Suprapubic skin (tissue), 4 donors: ENCODE data around the gene ASB10. TPM values are rescaled to one million over a fixed set of nuclear protein-coding genes. Genes with fewer than 3 reads are reported as not detected.

Source experiments
- DNase-seq, 2 donors: peaks; one replicate each; pipeline ENCODE4 v3.0.0-alpha.2; 2019; ENCODE audit warnings: low spot score in 2 of 2
- H3K27ac ChIP-seq: fragments of 200-600 bp; sonication (generic); one replicate; pipeline ENCODE4 v1.5.1; 2019
- H3K27me3 ChIP-seq: fragments of 200-600 bp; sonication (generic); one replicate; pipeline ENCODE4 v1.5.1; 2019
- H3K36me3 ChIP-seq: fragments of 200-600 bp; sonication (generic); one replicate; pipeline ENCODE4 v1.5.1; 2019
- H3K4me1 ChIP-seq: fragments of 200-600 bp; sonication (generic); one replicate; pipeline ENCODE4 v1.5.1; 2019
- H3K4me3 ChIP-seq: fragments of 200-600 bp; sonication (generic); one replicate; pipeline ENCODE4 v1.5.1; 2019; ENCODE audit warnings: mild to moderate bottlenecking
- H3K9me3 ChIP-seq: fragments of 200-600 bp; sonication (generic); one replicate; pipeline ENCODE4 v1.5.1; 2019
- CTCF ChIP-seq, 2 donors: fragments of 200-600 bp in 1 of 2; fragments of 450-650 bp in 1 of 2; sonication (generic) in 1 of 2; IDR thresholded peaks; one replicate each; pipeline ENCODE4 v1.5.1; 2016 to 2019; ENCODE audit warnings: antibody characterized with exemption in 2 of 2, mild to moderate bottlenecking in 1 of 2, moderate library complexity in 1 of 2
- EP300 ChIP-seq: sonication (generic); formaldehyde crosslinking; IDR thresholded peaks from one replicate; pipeline ENCODE4 v1.6.1; 2017; ENCODE audit warnings: antibody characterized with exemption
- POLR2A ChIP-seq, 2 donors: fragments of 450-650 bp; IDR thresholded peaks; one replicate each; pipeline ENCODE4 v1.6.1; 2017; ENCODE audit warnings: antibody characterized with exemption in 2 of 2, mild to moderate bottlenecking in 2 of 2, moderate library complexity in 2 of 2
- POLR2AphosphoS5 ChIP-seq, 3 donors: sonication (generic); formaldehyde crosslinking; IDR thresholded peaks; one replicate each; pipeline ENCODE4 v1.6.1; 2017; ENCODE audit warnings: antibody characterized with exemption in 3 of 3
- WGBS: methylation state at CpG from one replicate; pipeline ENCODE4 v1.1.5; 2018; 5-methylcytosine and 5-hydroxymethylcytosine counted together
- total RNA-seq, 4 donors: library from RNA; depleted of rRNA; stranded (reverse); fragments of >200 nt; gene quantifications; one replicate each; pipeline ENCODE4 v1.1.0, GENCODE V29; 2016

The ASB10 gene
- total RNA-seq, 4 donors from 2014 or later = not detected

- H3K4me3 ChIP-seq = peak overlapping the region; percentile 87
- DNase-seq = peak in 1 of 2 donors; percentile 64
- TF ChIP-seq POLR2AphosphoS5 (IDR thresholded peaks at IDR 0.05) = no peak
- no peak for TF ChIP-seq EP300
- no peaks in the 10 kb centered on the region for H3K9me3 ChIP-seq
- 13% methylated on average over 29 of the region's 36 CpGs for WGBS
- peaks cover 31% of the 10 kb centered on the region for H3K36me3 ChIP-seq
- H3K27ac ChIP-seq = peak overlapping the region; percentile 78
- peaks cover 33% of the 10 kb centered on the region for H3K4me1 ChIP-seq
- no peaks in the 10 kb centered on the region for H3K27me3 ChIP-seq
Measured at GRCh38 chr7:151232917-151233701, 46.1 kb upstream of the ASB10 start.

- Histone ChIP-seq H3K27me3 (no peaks in the 10 kb centered on the region), H3K4me1 (peaks cover 39% of the 10 kb centered on the region), H3K27ac (peak within 1 kb of the TSS; percentile 78), H3K36me3 (peaks cover 23% of the 10 kb centered on the region), H3K4me3 (peak within 1 kb of the TSS; percentile 87), H3K9me3 (no peaks in the 10 kb centered on the region)
- TF ChIP-seq POLR2A (IDR thresholded peaks at IDR 0.05) (peak in 1 of 2 donors; percentile 67), POLR2AphosphoS5 (IDR thresholded peaks at IDR 0.05) (no peak)
- peak; percentile 95 to 96 for DNase-seq
- 1% methylated on average over 23 of the region's 79 CpGs for WGBS
Measured at GRCh38 chr7:151232091-151232916, 45.3 kb upstream of the ASB10 start, which contains the start of gene CHPF2. Gene CHPF2 (plus strand): TSS chr7:151232483. CDS start chr7:151234012, 1,529 bp downstream.

DNA sequence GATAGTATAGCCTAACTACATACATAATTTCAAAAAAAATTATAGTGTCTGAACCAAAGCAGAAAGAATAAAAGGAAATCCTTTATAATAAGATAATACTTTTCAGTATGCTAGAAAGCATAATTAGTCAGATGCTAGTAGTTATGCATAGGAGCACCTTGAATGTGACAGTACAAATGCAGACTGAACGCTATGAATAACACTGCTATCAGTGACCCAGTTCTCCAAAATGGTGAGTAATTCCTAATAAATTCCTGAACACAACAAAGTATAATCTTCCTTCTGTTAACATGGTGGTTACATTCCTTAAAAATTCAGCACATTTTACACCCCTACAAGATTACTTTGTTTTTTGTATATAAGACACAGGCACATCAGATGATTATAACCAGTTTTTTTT lies 44.0 kb upstream of the ASB10 start:
- Histone ChIP-seq H3K4me3 (no peak overlapping the region), H3K27ac (no peak overlapping the region), H3K36me3 (peaks cover 12% of the 10 kb centered on the region), H3K27me3 (no peaks in the 10 kb centered on the region), H3K9me3 (no peaks in the 10 kb centered on the region), H3K4me1 (peaks cover 44% of the 10 kb centered on the region)
- DNase-seq = no peak
- no peak for TF ChIP-seq POLR2AphosphoS5 (IDR thresholded peaks at IDR 0.05)
- TF ChIP-seq POLR2A (IDR thresholded peaks at IDR 0.05) = no peak
- TF ChIP-seq EP300 = no peak
- TF ChIP-seq CTCF (IDR thresholded peaks at IDR 0.05) = no peak
- WGBS = 79% methylated on average over 1 of the region's 1 CpG

- Histone ChIP-seq H3K9me3 (no peaks in the 10 kb centered on the region), H3K4me3 (no peak overlapping the region), H3K36me3 (peaks cover 6% of the 10 kb centered on the region), H3K27me3 (no peaks in the 10 kb centered on the region), H3K4me1 (peaks cover 46% of the 10 kb centered on the region), H3K27ac (no peak overlapping the region)
- TF ChIP-seq CTCF (IDR thresholded peaks at IDR 0.05) = no peak
- TF ChIP-seq EP300 = no peak
- no peak for TF ChIP-seq POLR2A (IDR thresholded peaks at IDR 0.05)
- TF ChIP-seq POLR2AphosphoS5 (IDR thresholded peaks at IDR 0.05) = no peak
- DNase-seq = no peak
- 88% methylated on average over 10 of the region's 10 CpGs for WGBS
Measured at GRCh38 chr7:151229249-151229648, 42.2 kb upstream of the ASB10 start.

DNA sequence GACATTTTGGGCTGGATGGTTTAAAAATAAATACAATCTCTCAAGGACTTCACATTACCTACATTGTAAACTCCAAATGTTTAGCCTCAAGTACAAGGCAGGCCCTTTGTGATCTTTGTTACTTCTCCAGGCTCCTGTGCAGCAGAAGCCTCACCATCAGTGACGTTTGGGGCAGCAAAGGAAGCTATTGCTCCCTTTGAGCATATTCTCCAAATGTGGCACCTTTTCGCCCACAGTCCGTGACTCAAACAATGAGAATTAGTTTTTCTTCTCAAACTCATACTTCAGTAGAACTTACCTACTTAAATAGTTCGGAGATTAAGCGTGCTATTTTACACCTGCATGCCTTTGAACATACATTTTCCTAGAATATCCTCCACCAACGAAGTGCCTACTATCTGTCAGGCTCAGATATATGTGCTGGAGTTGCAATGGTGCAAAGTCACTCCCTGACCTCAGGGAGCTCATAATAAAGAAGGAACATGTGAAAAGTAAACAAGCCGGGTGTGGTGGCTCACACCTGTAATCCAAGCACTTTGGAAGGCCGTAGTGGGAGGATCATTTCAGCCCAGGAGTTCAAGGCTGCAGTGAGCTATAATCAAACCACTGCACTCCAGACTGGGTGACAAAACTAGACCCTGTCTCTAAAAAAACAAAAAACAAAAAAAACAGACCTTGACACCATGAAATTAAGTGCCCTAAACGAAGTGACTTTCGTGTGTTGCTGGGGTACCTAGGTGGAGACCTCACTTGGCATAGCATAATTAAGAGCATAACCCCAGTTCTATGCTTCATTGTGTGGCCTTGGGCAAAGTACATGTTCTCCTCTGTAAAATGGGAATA lies 41.2 kb upstream of the ASB10 start:
- no peak for DNase-seq
- no peaks in the 10 kb centered on the region for H3K27me3 ChIP-seq
- peaks cover 36% of the 10 kb centered on the region for H3K4me1 ChIP-seq
- no peak overlapping the region for H3K27ac ChIP-seq
- WGBS = 71% methylated on average over 10 of the region's 10 CpGs
- no peaks in the 10 kb centered on the region for H3K9me3 ChIP-seq
- TF ChIP-seq EP300 (no peak), POLR2A (IDR thresholded peaks at IDR 0.05) (no peak), POLR2AphosphoS5 (IDR thresholded peaks at IDR 0.05) (no peak), CTCF (IDR thresholded peaks at IDR 0.05) (no peak)
- peak overlapping the region; percentile 75 for H3K4me3 ChIP-seq
- H3K36me3 ChIP-seq = peaks cover 16% of the 10 kb centered on the region
